Keratinocyte (primary cell): ENCODE results near the gene XYLT2.

ENCODE experiments used
- CTCF ChIP-seq, 3 experiments: IDR thresholded peaks in 1 of 3; conservative IDR thresholded peaks in 1 of 3; optimal IDR thresholded peaks in 1 of 3; 2 replicates in 2 of 3; 3 replicates in 1 of 3; pipeline versions ENCODE3 to v1.5.1; 2011; ENCODE audit warnings: low read length in 3 of 3, mild to moderate bottlenecking in 3 of 3, moderate library complexity in 2 of 3, control low read depth in 1 of 3, inconsistent platforms in 1 of 3; ENCODE audit not compliant: insufficient read depth in 2 of 3; ENCODE audit errors: extremely low read depth in 1 of 3
- EZH2 ChIP-seq: IDR thresholded peaks from one replicate; pipeline ENCODE4 v1.6.1; 2012; ENCODE audit warnings: inconsistent platforms, mild to moderate bottlenecking, low read length, moderate library complexity

DNA sequence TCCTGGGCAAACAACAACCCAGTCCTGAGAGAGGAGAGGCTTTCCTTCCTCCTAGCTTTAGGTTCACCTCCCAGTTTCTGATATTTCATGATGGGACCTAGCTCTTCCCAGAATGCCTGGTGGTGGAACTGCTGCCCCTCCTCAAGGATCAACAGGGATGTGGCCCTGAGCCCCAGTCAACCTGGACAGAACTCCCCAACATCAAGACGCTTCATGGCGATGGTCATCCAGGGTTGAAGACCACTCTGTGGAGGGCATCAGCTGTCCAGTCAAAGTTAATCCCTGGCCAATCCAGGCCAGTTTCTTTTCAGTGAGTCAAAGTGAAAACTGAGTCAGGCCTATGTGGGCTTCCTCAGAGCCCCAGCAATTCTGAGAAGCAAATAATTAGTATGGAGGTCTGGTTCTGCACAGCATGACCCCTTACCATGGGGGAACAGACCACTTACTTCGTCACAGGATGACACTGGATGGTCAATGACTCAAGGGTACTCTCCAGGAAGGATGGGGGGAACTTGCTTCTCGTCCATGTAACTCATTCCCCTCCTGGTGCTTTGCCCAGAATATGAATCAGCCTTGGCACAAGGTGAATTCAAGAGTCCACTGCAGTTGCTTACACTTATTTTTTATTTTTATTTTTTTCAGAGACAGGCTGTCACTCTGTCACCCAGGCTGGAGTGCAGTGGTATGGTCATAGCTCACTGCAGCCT lies 14.7 kb upstream of the XYLT2 start:
- TF ChIP-seq CTCF (optimal IDR thresholded peaks at IDR 0.05 in 1 of 3, IDR thresholded peaks at IDR 0.05 in 1 of 3, conservative IDR thresholded peaks at IDR 0.05 in 1 of 3; ENCODE audit: extremely low read depth in 1 of 3, insufficient read depth in 2 of 3, low read length in 3 of 3) (no peak), EZH2 (no peak)
